Astrocyte (in vitro differentiated cells and primary cell): ENCODE measurements around the gene CCR5AS.

Source experiments
- DNase-seq: peaks from one replicate; pipeline ENCODE4 v3.0.0-alpha.2; 2010; ENCODE audit warnings: low read depth
- FAIRE-seq: peaks from 2 replicates; lab custom pipeline; 2011; peaks lifted over from hg19 to GRCh38; lab: Jason Lieb, UNC
- H2AFZ ChIP-seq: 2 replicates; pipeline ENCODE4 v1.6.0; 2012; ENCODE audit warnings: low read depth, low read length, inconsistent platforms
- H3K27ac ChIP-seq: 2 replicates; pipeline ENCODE4 v1.5.1; 2011; ENCODE audit warnings: low read depth, low read length, inconsistent platforms
- H3K27me3 ChIP-seq: 2 replicates; pipeline ENCODE4 v1.6.0; 2011; ENCODE audit warnings: low read length, inconsistent platforms; ENCODE audit not compliant: insufficient read depth
- H3K36me3 ChIP-seq: 2 replicates; pipeline ENCODE4 v1.5.1; 2011; ENCODE audit warnings: low read length, inconsistent platforms; ENCODE audit not compliant: insufficient read depth
- H3K4me1 ChIP-seq: 2 replicates; pipeline ENCODE4 v1.5.1; 2011; ENCODE audit warnings: low read length, inconsistent platforms; ENCODE audit not compliant: insufficient read depth
- H3K4me2 ChIP-seq: 2 replicates; pipeline ENCODE4 v1.6.0; 2012; ENCODE audit warnings: low read length, inconsistent platforms
- H3K4me3 ChIP-seq: 2 replicates; pipeline ENCODE4 v1.5.1; 2011; ENCODE audit warnings: low read depth, mild to moderate bottlenecking, low read length, inconsistent platforms; ENCODE audit not compliant: insufficient read depth
- H3K79me2 ChIP-seq: 2 replicates; pipeline ENCODE4 v1.6.0; 2012; ENCODE audit warnings: mild to moderate bottlenecking, low read length, inconsistent platforms; ENCODE audit not compliant: insufficient read depth
- H3K9ac ChIP-seq: 2 replicates; pipeline ENCODE4 v1.6.0; 2012; ENCODE audit warnings: mild to moderate bottlenecking, low read length, inconsistent platforms
- H3K9me3 ChIP-seq: 2 replicates; pipeline ENCODE4 v1.5.1; 2012; ENCODE audit warnings: low read depth, mild to moderate bottlenecking, low read length, inconsistent platforms; ENCODE audit not compliant: insufficient read depth
- H4K20me1 ChIP-seq: 2 replicates; pipeline ENCODE4 v1.6.0; 2012; ENCODE audit warnings: low read length, inconsistent platforms; ENCODE audit not compliant: insufficient read depth
- H3K27ac Mint-ChIP-seq: one replicate; pipeline ENCODE4 v1.8.0; 2021; ENCODE audit warnings: mild to moderate bottlenecking, mixed read lengths; ENCODE audit not compliant: unreplicated experiment
- H3K27me3 Mint-ChIP-seq: one replicate; pipeline ENCODE4 v1.8.0; 2021; ENCODE audit warnings: low read depth, mixed read lengths; ENCODE audit not compliant: unreplicated experiment
- H3K36me3 Mint-ChIP-seq: one replicate; pipeline ENCODE4 v1.8.0; 2021; ENCODE audit warnings: low read depth, mixed read lengths; ENCODE audit not compliant: unreplicated experiment
- H3K4me1 Mint-ChIP-seq: one replicate; pipeline ENCODE4 v1.8.0; 2021; ENCODE audit warnings: low read depth, mixed read lengths; ENCODE audit not compliant: unreplicated experiment
- H3K4me3 Mint-ChIP-seq: one replicate; pipeline ENCODE4 v1.8.0; 2021; ENCODE audit warnings: mild to moderate bottlenecking, moderate library complexity, mixed read lengths; ENCODE audit not compliant: unreplicated experiment
- H3K9me3 Mint-ChIP-seq: one replicate; pipeline ENCODE4 v1.8.0; 2021; ENCODE audit warnings: mild to moderate bottlenecking, mixed read lengths; ENCODE audit not compliant: unreplicated experiment
- EZH2 ChIP-seq: IDR thresholded peaks from 2 replicates; pipeline ENCODE4 v1.6.1; 2012; ENCODE audit warnings: mild to moderate bottlenecking, low read length, inconsistent platforms; ENCODE audit not compliant: insufficient read depth
- TF ChIP-seq, protein P1 (sequence below): IDR thresholded peaks from 2 replicates; pipeline ENCODE4 v1.5.1; 2011; ENCODE audit warnings: low read depth, mild to moderate bottlenecking, inconsistent platforms, low read length, moderate library complexity; ENCODE audit not compliant: insufficient read depth

Gene CCR5AS

DNA sequence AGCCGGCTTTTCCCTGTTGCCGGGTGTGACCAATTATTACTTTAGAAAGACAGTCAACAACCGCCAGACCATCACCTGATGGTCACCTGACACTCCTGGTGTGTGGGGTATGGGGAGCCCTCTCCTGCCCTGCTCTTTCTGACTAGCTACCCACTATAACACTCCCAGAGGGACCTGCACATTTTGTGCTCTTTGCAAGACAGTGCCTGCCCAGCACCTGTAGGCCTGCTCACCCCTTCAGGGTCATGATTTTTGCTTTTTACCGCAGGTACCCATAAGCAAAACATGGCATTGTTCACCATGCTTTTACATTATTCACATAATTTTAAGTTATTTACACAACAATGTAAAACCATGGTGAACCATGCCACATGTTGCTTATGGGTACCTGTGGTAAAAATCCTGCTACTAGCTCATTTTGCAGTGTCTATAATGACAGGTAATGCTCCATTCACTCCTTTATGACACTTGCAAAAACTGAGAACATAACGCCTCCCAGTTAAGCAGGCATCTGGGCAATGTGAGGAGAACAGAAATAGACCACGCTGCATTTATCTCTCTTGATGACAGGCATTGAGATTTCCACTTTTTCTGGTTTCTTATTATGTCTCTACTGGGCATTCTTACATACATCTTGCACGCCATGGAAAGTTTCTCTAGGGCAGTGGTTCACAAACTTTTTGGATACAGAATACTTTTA, 10.1 kb upstream of the CCR5AS start:
- no peak overlapping the region for H2AFZ ChIP-seq
- no peak for FAIRE-seq
- no peak overlapping the region for H3K27ac Mint-ChIP-seq

DNA sequence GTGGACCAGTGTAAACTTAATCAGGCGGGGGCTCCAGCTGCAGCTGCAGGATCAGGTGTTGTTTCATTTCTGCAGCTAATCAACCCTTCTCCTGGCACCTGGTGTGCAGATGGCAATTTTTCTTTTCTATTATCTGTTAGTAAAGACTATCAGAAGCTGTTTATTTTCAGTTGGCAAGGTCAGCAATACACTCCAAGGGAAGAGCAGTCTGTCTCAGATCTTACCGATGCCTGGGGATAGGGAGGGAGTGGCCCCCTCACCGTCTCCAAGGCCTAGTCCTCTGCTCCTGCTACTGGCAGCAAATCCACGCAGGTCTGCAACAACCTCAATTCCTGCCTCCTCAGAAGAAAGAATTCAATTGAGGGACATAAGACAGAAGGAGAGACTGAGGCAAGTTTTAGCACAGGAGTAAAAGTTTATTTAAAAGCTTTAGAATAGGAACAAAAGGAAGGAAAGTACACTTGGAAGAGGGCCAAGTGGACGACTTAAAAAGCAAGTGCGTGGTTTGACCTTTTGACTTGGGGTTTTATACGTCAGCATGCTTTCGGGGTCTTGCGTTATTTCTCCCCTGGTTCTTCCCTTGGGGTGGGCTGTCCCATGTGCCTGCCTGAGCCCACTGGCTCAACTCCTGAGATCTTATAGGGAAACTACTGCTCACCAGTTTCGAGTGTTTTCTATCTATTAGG, 9.4 kb upstream of the CCR5AS start:
- Mint-ChIP-seq H3K27ac (no peak overlapping the region), H3K27me3 (peaks cover 8% of the 10 kb centered on the region), H3K36me3 (no peaks in the 10 kb centered on the region), H3K4me1 (peaks cover 5% of the 10 kb centered on the region), H3K9me3 (no peaks in the 10 kb centered on the region), H3K4me3 (no peak overlapping the region)
- no peak overlapping the region for H3K4me3 ChIP-seq
- FAIRE-seq = no peak
- H2AFZ ChIP-seq = no peak overlapping the region
- H3K27ac ChIP-seq = no peak overlapping the region
- DNase-seq = no peak
- no peaks in the 10 kb centered on the region for H3K36me3 ChIP-seq
- no peaks in the 10 kb centered on the region for H3K27me3 ChIP-seq
- no peaks in the 10 kb centered on the region for H3K9me3 ChIP-seq
- no peaks in the 10 kb centered on the region for H3K79me2 ChIP-seq
- H3K4me2 ChIP-seq = no peak overlapping the region
- H3K9ac ChIP-seq = no peak overlapping the region
- no peaks in the 10 kb centered on the region for H3K4me1 ChIP-seq
- TF ChIP-seq, protein P1, sequence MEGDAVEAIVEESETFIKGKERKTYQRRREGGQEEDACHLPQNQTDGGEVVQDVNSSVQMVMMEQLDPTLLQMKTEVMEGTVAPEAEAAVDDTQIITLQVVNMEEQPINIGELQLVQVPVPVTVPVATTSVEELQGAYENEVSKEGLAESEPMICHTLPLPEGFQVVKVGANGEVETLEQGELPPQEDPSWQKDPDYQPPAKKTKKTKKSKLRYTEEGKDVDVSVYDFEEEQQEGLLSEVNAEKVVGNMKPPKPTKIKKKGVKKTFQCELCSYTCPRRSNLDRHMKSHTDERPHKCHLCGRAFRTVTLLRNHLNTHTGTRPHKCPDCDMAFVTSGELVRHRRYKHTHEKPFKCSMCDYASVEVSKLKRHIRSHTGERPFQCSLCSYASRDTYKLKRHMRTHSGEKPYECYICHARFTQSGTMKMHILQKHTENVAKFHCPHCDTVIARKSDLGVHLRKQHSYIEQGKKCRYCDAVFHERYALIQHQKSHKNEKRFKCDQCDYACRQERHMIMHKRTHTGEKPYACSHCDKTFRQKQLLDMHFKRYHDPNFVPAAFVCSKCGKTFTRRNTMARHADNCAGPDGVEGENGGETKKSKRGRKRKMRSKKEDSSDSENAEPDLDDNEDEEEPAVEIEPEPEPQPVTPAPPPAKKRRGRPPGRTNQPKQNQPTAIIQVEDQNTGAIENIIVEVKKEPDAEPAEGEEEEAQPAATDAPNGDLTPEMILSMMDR = no peak
- no peak for TF ChIP-seq EZH2
- no peaks in the 10 kb centered on the region for H4K20me1 ChIP-seq

More for the DNA sequence above, 10.1 kb upstream of the CCR5AS start:
- H4K20me1 ChIP-seq = no peaks in the 10 kb centered on the region
- H3K4me1 ChIP-seq = no peaks in the 10 kb centered on the region
- no peaks in the 10 kb centered on the region for H3K9me3 ChIP-seq
- no peak overlapping the region for H3K4me2 ChIP-seq
- no peak overlapping the region for H3K9ac ChIP-seq
- no peak for DNase-seq
- TF ChIP-seq EZH2 = no peak
- Mint-ChIP-seq H3K36me3 (no peaks in the 10 kb centered on the region), H3K27me3 (peaks cover 9% of the 10 kb centered on the region), H3K9me3 (no peaks in the 10 kb centered on the region), H3K4me1 (peaks cover 5% of the 10 kb centered on the region), H3K4me3 (no peak overlapping the region)
- no peaks in the 10 kb centered on the region for H3K36me3 ChIP-seq
- no peak overlapping the region for H3K27ac ChIP-seq
- H3K79me2 ChIP-seq = no peaks in the 10 kb centered on the region
- no peak overlapping the region for H3K4me3 ChIP-seq
- no peaks in the 10 kb centered on the region for H3K27me3 ChIP-seq

DNA sequence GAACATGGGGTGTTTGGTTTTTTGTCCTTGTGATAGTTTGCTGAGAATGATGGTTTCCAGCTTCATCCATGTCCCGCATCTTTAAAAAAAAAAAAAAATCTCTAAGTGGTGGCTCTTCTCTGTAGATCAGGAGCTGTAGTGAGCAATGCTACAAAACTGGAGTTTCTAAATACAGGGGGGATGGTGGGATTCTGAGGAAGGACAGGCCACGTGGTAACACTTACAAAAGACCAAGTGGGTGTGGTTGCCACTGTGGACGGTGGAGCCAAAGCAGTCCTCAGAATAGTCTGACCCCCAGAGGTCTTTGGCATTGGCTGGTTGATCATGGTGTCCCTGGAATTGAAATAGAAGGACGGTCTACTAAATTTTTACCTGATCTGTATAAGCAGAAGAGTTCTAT, 7.9 kb upstream of the CCR5AS start:
- Mint-ChIP-seq H3K4me1 (peaks cover 9% of the 10 kb centered on the region), H3K4me3 (no peak overlapping the region), H3K9me3 (no peaks in the 10 kb centered on the region), H3K27ac (no peak overlapping the region), H3K27me3 (peaks cover 8% of the 10 kb centered on the region), H3K36me3 (no peaks in the 10 kb centered on the region)
- Histone ChIP-seq H4K20me1 (no peaks in the 10 kb centered on the region), H3K27me3 (no peaks in the 10 kb centered on the region), H3K9ac (no peak overlapping the region), H2AFZ (no peak overlapping the region), H3K4me3 (no peak overlapping the region), H3K36me3 (no peaks in the 10 kb centered on the region), H3K4me1 (peaks cover 4% of the 10 kb centered on the region), H3K4me2 (no peak overlapping the region), H3K27ac (no peak overlapping the region), H3K9me3 (no peaks in the 10 kb centered on the region), H3K79me2 (no peaks in the 10 kb centered on the region)
- FAIRE-seq = no peak
- DNase-seq = no peak
- TF ChIP-seq, protein P1 = no peak
- no peak for TF ChIP-seq EZH2
